ENCODE results near the gene SUMO3. TPM values are rescaled to one million over a fixed set of nuclear protein-coding genes. Genes with fewer than 3 reads are reported as not detected.

The SUMO3 gene
- total RNA-seq, 1 experiment from 2014 or later = 81.7 TPM

GRCh38 chr21:44757731-44758130 lies 60.1 kb downstream of the SUMO3 start:
- ATAC-seq = no peak
- TF ChIP-seq CBFB (CRISPR knock-in tag; IDR thresholded peaks at IDR 0.05; ENCODE audit: low read depth) (no peak), ZNF423 (CRISPR knock-in tag; IDR thresholded peaks at IDR 0.05) (no peak), PRRX2 (CRISPR knock-in tag; IDR thresholded peaks at IDR 0.05) (no peak), RORB (CRISPR knock-in tag; IDR thresholded peaks at IDR 0.05) (no peak), ZNF317 (CRISPR knock-in tag; IDR thresholded peaks at IDR 0.05; ENCODE audit: borderline replicate concordance, low read depth) (no peak), GTF2I (CRISPR knock-in tag; conservative IDR thresholded peaks at IDR 0.05) (no peak), ATF2 (CRISPR knock-in tag; IDR thresholded peaks at IDR 0.05; ENCODE audit: borderline replicate concordance, low read depth) (no peak), SOX15 (CRISPR knock-in tag; IDR thresholded peaks at IDR 0.05) (no peak), ETV6 (CRISPR knock-in tag; IDR thresholded peaks at IDR 0.05) (no peak), RELA (CRISPR knock-in tag; IDR thresholded peaks at IDR 0.05; ENCODE audit: borderline replicate concordance) (no peak), EMX1 (CRISPR knock-in tag; IDR thresholded peaks at IDR 0.05) (no peak), ZNF425 (CRISPR knock-in tag; conservative IDR thresholded peaks at IDR 0.05) (no peak), ZBTB21 (CRISPR knock-in tag; IDR thresholded peaks at IDR 0.05; ENCODE audit: borderline replicate concordance) (no peak), GRHL2 (CRISPR knock-in tag; IDR thresholded peaks at IDR 0.05; ENCODE audit: insufficient replicate concordance, severe bottlenecking) (no peak), ZNF232 (CRISPR knock-in tag; IDR thresholded peaks at IDR 0.05) (no peak)
- TF ChIP-seq, protein P1, sequence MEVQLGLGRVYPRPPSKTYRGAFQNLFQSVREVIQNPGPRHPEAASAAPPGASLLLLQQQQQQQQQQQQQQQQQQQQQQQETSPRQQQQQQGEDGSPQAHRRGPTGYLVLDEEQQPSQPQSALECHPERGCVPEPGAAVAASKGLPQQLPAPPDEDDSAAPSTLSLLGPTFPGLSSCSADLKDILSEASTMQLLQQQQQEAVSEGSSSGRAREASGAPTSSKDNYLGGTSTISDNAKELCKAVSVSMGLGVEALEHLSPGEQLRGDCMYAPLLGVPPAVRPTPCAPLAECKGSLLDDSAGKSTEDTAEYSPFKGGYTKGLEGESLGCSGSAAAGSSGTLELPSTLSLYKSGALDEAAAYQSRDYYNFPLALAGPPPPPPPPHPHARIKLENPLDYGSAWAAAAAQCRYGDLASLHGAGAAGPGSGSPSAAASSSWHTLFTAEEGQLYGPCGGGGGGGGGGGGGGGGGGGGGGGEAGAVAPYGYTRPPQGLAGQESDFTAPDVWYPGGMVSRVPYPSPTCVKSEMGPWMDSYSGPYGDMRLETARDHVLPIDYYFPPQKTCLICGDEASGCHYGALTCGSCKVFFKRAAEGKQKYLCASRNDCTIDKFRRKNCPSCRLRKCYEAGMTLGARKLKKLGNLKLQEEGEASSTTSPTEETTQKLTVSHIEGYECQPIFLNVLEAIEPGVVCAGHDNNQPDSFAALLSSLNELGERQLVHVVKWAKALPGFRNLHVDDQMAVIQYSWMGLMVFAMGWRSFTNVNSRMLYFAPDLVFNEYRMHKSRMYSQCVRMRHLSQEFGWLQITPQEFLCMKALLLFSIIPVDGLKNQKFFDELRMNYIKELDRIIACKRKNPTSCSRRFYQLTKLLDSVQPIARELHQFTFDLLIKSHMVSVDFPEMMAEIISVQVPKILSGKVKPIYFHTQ (CRISPR knock-in tag; IDR thresholded peaks at IDR 0.05) = no peak
- TF ChIP-seq, protein P2, sequence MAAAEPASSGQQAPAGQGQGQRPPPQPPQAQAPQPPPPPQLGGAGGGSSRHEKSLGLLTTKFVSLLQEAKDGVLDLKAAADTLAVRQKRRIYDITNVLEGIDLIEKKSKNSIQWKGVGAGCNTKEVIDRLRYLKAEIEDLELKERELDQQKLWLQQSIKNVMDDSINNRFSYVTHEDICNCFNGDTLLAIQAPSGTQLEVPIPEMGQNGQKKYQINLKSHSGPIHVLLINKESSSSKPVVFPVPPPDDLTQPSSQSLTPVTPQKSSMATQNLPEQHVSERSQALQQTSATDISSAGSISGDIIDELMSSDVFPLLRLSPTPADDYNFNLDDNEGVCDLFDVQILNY (CRISPR knock-in tag; IDR thresholded peaks at IDR 0.05) = no peak
- TF ChIP-seq, protein P3, sequence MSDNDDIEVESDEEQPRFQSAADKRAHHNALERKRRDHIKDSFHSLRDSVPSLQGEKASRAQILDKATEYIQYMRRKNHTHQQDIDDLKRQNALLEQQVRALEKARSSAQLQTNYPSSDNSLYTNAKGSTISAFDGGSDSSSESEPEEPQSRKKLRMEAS (CRISPR knock-in tag; IDR thresholded peaks at IDR 0.05) = no peak
- no peak overlapping the region for H3K4me3 Mint-ChIP-seq
- CTCF ChIA-PET = interaction anchor here (1.2 to 3.8 kb wide), 2 partner anchors 9 to 36 kb away, joined by 6 to 18 read pairs; no protein-coding TSS in a partner anchor
- peaks cover 26% of the 10 kb centered on the region for H3K36me3 Mint-ChIP-seq
- H3K9me3 Mint-ChIP-seq = peaks cover 18% of the 10 kb centered on the region
- POLR2A ChIA-PET = no interaction called here
- DNase-seq (ENCODE audit: low spot score) = peak; percentile 5
- H3K27ac Mint-ChIP-seq = no peak overlapping the region
- H3K4me1 Mint-ChIP-seq = peaks cover 30% of the 10 kb centered on the region
- peaks cover 29% of the 10 kb centered on the region for H3K27me3 Mint-ChIP-seq (ENCODE audit: low read depth)

DNA sequence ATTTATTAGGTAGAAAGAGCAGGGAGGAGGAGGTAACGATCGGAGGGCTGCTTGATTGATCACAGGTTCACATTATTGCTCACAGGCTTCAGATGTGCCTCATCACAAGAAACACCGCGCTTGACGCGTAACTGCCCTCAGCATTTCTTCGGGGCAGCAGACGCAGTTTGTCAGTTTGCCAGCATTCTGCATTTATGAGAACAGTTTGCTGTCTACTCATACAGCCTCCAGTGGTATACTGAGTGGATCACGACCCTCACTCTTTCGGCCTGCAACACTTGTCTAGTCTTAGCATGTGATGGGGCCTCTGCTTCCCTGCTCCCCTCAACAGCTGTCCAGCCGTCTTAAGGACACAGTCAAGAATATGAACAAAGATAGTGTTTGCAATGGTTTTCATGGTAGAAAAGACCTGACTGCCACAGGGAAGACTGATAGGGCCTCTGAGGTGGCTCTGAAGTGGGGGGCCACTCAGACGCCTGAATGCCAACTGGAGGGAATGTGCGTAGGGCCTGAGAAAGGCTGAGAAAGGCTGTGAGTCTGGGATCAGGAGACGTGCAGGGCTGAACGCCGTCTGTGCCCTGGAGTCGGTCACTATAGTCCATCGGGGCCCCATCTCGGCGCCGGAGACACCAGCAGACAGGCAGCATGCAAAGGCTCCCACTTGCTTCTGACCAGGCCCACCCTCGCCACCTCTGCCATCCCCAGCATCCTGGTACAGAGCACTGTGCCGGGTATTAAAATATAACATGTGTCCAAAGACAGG lies 61.3 kb downstream of the SUMO3 start:
- ATAC-seq = no peak
- H3K27me3 Mint-ChIP-seq (ENCODE audit: low read depth) = peaks cover 31% of the 10 kb centered on the region
- no peak overlapping the region for H3K27ac Mint-ChIP-seq
- peaks cover 27% of the 10 kb centered on the region for H3K36me3 Mint-ChIP-seq
- peak; percentile 5 for DNase-seq (ENCODE audit: low spot score)
- POLR2A ChIA-PET = no interaction called here
- no peak overlapping the region for H3K4me3 Mint-ChIP-seq
- H3K4me1 Mint-ChIP-seq = peaks cover 40% of the 10 kb centered on the region
- CTCF ChIA-PET = interaction anchor here (1.2 kb wide), 1 partner anchor 37 kb away, joined by 6 read pairs; no protein-coding TSS in a partner anchor
- peaks cover 18% of the 10 kb centered on the region for H3K9me3 Mint-ChIP-seq
- TF ChIP-seq E2F4 (CRISPR knock-in tag; IDR thresholded peaks at IDR 0.05; ENCODE audit: borderline replicate concordance, low read depth) (no peak), AFF4 (CRISPR knock-in tag; IDR thresholded peaks at IDR 0.05; ENCODE audit: borderline replicate concordance) (no peak)
- TF ChIP-seq, protein P4, sequence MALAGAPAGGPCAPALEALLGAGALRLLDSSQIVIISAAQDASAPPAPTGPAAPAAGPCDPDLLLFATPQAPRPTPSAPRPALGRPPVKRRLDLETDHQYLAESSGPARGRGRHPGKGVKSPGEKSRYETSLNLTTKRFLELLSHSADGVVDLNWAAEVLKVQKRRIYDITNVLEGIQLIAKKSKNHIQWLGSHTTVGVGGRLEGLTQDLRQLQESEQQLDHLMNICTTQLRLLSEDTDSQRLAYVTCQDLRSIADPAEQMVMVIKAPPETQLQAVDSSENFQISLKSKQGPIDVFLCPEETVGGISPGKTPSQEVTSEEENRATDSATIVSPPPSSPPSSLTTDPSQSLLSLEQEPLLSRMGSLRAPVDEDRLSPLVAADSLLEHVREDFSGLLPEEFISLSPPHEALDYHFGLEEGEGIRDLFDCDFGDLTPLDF (CRISPR knock-in tag; IDR thresholded peaks at IDR 0.05) = no peak
